ENCODE data around the gene OTUD3.
"Not testable (repeated sequence)": the region's sequence is repeated elsewhere in the genome, so short reads cannot be mapped to it uniquely, and the experiment has no call there.

The OTUD3 gene

GRCh38 chr1:19869453-19869852, 12.7 kb upstream of the OTUD3 start:
- DNase-seq: not testable (repeated sequence)

DNA sequence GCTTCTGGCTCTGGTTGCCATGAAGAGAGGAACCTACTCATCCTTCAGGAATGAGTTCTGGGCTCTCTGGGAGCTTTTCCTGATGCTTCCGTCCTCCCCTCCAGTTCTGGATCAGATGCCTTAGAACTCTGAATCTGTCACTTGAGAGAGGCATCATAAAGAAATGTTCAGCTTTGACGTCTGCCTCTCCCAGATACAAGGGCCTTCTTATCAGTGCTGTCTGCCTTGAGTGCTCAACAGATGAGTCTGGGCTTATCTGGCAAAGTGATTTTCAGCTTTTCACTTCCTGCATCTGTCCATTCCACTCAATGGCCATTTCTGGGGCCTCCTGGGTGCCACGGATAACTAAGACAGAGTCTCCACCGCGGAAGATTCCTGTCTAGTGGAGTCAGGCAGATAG, 12.3 kb upstream of the OTUD3 start:
- DNase-seq: no peak

- no peak for DNase-seq
These were observed 10.0 kb upstream of the OTUD3 start for GRCh38 chr1:19872190-19872589.

GRCh38 chr1:19877181-19877750, 4.9 kb upstream of the OTUD3 start:
- no peak for DNase-seq

- DNase-seq: no peak
These were observed 4.2 kb upstream of the OTUD3 start for GRCh38 chr1:19877821-19878636.

GRCh38 chr1:19878637-19878985, 3.6 kb upstream of the OTUD3 start:
- DNase-seq: no peak

GRCh38 chr1:19879227-19879626, 3.0 kb upstream of the OTUD3 start:
- no peak for DNase-seq

DNA sequence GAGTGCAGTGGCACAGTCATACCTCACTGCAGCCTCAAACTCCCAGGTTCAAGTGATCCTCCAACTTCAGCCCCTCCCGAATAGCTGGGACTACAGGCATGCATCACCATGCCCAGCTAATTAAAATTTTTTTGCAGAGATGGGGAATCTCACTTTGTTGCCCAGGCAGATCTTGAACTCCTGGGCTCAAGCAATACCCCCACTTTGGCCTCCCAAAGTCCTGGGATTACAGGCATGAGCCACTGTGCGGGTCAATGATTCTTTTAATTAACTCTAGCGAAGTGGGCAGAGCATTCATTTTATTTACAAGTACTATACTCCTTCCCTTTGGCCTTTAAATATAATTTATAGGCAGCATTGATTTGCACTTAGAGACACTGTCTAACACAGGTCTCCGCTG, 2.5 kb upstream of the OTUD3 start:
- DNase-seq: no peak

DNA sequence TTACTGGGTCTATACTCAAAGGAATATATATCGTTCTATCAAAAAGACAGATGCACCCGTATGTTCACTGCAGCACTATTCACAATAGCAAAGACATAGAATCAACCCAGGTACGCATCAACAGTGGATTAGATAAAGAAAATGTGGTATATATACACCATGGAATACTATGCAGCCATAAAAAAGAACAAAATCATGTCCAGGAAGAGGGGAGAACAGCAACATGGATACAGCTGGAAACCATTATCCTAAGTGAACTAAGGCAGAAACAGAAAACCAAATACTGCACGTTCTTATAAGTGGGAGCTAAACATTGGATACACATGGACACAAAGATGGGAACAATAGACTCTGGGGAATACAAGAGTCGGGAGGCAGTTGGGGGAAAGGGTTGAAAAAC, 1.4 kb upstream of the OTUD3 start:
- not testable (repeated sequence) for DNase-seq

GRCh38 chr1:19884312-19884711, 2.1 kb downstream of the OTUD3 start:
- DNase-seq: no peak

DNA sequence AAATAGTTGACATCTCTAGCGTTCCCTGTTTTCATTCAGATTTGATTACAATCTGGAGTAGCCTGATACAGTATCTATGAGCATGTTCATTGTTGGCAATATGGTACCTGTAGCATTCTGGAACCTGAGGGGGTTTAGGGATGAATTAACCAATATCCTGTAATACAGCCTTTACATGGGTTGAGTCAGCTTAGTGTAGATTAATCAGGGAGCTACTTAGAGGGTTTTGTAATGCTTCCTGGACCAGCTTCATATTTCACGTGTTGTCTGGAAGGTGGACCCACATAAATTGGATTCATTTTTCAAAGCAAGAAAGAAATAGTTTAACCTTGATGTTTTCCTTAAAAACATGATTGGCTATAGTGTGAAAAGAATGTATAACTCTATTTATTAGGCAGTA, 3.6 kb downstream of the OTUD3 start:
- no peak for DNase-seq

GRCh38 chr1:19888112-19888511, 5.9 kb downstream of the OTUD3 start:
- no peak for DNase-seq

- DNase-seq: no peak
These were observed 7.5 kb downstream of the OTUD3 start for GRCh38 chr1:19889656-19890055.

GRCh38 chr1:19892129-19892528, 9.9 kb downstream of the OTUD3 start:
- DNase-seq: no peak

DNA sequence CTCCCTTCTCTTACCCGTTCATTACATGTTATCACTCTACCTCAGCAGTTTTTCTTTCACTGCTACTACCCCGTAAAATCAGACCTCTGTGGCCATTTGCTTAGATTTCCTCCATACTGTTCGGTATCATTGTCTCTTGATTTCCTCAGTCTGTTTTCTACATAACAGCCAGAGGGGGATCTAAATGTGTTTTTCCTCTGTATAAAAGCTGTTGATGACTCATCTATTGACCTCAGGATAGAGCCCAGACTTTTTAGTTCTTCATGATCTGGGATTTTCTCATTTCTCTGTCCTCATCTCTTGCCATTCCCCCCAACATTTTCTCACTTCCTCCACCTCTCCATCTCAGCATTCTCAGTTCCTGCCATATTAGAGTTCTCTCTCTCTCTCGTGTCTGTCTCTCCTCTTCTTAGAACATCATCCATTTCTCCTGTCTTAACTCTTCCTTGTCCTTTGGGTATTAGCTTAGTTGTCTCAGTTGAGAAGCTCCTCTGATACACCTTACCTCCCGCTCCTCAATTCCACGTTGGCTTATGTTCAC, 10.5 kb downstream of the OTUD3 start:
- no peak for DNase-seq

DNA sequence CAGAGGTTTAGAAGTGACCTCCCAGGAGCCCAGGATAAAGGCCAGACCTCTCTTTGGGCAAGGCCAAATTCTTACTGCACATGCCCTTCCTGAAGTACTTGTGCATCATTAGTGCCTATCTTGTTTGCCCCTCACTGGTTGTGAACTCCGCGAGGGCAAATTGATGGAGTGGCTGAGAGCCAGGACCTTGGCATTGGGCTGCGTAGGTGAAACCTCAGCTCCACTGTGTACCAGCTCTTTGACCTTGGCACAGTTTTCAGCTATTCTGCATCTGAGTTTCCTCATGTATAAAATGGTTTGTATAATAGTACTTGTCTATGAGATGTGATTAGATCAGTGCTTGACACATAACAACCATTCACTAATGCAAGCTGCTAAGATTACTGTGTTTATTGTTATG, 11.5 kb downstream of the OTUD3 start:
- no peak for DNase-seq

DNA sequence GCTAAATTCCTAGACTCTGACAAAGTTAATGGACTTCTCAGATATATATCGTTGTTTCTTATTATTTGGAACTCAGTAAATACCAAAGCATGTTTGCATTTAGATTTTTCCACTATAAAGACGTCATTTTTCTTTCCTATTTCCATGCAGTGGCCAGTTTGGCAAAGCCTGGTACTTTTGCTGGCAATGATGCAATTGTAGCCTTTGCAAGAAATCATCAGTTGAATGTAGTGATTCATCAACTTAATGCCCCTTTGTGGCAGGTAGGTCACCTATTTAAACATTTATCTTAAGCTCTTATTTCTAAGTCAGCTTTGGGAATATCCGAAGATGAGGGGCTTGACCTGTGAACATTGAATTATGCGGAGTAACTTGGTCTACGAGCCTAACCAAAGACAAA, 12.0 kb downstream of the OTUD3 start:
- DNase-seq: no peak

GRCh38 chr1:19901653-19902052, 19.5 kb downstream of the OTUD3 start:
- DNase-seq: no peak

GRCh38 chr1:19903621-19904020, 21.4 kb downstream of the OTUD3 start:
- no peak for DNase-seq

DNA sequence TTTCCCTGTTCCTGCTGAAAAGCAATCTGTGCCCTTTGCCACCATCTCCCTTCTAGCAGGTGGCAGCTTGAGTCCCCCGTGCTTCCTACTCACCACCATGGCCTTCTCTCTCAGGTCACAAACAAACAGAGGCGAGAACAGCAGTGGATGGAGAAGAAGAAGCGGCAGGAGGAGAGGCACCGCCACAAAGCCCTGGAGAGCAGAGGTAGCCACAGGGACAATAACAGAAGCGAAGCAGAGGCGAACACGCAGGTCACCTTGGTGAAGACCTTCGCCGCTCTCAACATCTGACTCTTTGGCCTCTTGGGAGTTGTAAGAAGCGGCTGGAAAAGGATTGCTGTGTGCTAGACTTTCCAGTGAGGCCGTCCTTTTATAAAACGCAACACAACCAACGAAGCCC, 25.3 kb downstream of the OTUD3 start:
- no peak for DNase-seq

GRCh38 chr1:19909392-19909791, 27.2 kb downstream of the OTUD3 start:
- no peak for DNase-seq

DNA sequence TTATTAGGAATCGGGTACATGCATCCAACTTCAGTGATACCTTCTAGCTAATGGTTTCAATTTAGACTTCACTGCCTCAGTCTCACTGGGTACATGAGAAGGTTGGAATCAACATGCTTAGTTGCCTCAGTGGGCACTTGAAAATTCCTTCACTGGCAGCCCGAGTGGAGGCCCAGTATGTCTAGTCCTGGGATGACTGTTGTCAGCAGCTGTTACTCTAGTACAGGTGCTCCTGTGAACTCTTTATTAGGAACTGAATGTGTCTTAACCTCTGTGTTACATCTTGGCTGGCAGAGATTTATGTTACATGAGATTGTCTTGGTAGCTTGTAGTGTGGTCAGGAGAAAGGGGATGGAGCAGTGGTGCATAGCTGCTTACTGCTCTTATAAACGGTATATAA, 27.8 kb downstream of the OTUD3 start:
- no peak for DNase-seq

GRCh38 chr1:19910650-19911049, 28.5 kb downstream of the OTUD3 start:
- DNase-seq: no peak

DNA sequence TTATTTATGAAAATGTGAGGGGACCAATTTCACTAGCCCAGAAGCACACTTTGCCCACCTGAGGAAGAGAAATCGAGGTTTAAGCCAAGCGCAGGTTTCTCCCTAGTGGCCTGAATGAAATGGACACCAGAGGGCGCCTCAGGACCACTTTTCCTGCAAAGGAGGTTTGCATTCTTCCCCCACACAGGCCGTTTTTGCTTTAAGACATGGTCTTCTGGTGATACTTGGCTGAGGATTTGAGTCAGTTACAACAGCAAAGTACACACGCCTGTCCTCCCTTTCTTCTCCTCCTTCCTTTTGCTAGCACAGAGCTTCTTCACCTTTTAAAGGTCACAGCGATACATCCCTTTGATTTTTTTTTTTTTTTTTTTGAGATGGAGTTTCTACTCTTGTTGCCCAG, 35.9 kb downstream of the OTUD3 start:
- peak; percentile 89 for DNase-seq
